MV-4-11 (cell line): ENCODE results near the gene GLIS1.

Experiments
- DNase-seq: peaks from one replicate; lab custom pipeline; 2025; lab: John Stamatoyannopoulos, UW

Gene GLIS1

DNA sequence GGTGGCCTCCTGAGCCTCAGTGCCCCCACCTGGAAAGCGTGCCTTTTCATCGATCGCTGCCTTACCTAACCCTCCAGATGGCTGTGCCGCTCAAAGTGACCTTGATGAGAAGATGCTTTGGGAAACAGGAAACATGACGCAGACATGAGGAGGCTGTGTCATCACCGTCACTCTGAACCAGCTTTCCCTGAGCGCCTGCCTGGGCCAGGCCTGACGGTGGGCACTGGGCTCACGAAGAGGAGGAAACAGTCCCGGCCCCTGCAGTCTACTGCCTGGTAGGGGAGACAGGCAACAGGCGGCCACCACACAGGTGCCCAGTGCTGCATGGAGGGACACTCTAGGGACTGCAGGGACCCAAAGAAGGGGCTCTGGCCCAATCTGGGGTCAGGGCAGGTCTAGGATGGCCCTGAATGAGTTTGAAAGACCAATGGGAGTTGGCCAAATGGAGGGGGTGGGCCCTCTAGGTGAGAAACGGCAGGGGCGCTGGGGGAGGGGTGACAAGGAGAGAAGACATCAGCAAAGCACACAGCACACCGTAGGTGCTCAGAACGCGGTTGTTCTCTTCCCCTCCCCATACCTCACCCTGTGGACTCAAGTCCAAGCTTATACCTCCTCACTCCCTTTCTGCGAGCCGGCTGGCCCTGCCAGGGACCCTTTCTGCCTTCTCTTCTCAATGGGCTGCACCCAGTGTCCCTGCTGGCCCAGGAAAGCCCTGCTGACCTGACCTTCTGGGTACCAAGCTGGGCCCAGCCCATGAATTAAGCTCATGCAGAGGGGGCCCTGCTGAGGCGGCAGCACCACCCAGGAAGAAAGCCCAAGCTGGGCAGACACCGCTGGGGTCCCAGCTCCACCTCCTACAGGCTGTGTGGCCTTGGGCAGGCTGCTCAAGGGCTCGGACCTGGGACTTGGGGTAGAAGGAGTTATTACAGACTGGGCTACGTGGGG, 44.9 kb downstream of the GLIS1 start:
- DNase-seq = no peak

DNA sequence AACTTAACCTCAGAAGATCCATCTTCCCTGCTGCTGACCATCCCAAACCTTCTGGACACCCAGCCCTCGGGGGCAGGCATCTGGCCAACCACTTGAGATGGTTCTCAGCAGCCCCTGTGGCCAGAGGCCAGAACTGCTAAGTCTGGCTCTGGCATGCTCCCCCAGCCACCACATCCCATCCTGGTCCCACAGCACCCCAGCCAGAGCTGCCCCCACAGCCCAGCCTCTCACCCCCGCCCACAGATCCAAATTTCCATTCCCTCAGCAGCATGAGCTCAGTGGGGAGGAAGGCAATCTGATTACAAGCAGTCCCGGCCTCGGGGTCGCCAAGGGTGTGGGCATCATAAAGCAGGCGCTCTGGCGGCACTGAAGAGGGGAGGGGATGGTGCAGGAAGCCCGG, 45.6 kb downstream of the GLIS1 start:
- no peak for DNase-seq

DNA sequence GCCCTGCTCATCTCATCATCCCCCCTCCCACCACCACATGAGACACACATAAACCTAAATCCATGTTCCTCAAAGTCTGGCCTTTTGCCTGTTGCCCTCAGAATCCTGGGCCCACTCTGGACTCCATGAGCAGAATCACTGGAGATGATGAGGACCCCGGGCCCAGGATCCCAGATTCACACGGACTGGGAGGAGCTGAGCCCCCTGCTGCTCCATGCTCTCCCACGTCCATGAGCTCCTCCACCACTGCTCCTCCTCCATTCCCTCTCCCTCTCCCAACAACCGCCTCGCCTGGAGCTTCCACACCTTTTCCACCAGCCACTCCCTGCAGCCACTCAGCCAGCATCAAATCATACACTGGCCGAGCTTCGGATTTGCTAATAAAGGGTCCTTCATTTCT, 47.6 kb downstream of the GLIS1 start:
- DNase-seq = no peak

DNA sequence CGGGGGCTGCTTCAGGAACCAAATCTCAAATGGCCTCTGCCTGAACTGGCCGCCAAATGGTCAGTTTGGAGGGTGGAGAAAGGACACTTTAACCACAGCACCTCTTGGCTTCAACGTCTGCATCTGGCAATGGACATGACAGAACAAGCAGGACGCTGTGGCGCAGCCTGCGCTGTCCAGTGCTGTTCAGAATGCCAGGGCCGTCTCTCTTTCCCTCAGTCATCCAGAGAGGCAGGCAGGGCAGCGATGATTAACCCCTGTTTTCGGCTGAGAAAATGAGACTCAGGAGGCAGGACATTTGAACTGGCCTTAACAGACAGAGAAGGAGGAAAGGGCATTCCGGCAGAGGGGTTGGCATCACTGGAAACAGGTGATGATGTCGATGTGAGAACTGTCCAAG, 48.6 kb downstream of the GLIS1 start:
- no peak for DNase-seq

DNA sequence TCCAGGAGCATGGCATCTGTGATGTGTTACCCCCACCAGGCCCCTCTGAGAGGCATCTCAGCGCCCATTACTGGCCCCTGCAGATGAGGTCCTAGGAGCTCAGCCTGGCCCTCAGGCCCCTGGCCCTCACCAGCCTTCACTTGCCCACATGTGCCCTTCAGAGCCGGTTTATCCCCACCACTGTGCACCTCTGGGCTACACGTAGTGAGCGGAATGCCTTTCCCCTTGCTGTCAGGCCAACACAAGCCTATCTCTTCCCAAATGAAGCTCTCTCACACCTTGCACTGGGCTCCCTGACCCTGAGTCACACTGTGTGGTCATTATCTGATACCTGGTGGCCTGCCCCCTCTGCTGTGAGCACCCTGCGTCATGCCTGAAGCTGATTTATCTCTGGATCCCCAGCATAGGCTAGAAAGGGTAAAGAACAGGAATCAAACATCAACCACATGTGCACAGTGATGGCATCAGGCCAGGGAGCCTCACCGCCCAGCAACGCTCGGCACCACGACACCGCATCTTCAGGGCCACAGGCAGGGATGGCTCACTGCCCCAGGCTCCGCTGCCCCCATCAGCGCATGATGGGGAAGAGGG, 49.1 kb downstream of the GLIS1 start:
- no peak for DNase-seq

DNA sequence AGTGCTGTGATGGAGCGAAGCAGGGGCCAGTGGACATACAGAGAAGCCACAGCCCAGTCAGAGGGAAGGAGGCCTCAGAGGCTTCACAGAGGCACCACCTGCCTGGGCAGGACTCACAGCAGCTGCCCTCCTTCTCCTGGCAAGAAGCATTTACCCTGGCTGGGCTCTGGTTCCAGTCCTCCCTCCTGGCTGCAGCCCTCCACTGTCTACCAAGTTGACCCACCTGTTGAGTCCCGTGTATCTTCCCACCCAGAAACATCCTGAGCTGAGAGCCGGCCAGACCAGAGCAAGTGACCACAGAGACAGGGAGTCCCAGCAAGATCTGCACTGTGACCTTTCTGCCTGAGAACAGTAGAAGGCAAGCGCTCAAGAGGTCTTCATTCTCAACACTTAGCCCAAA, 49.7 kb downstream of the GLIS1 start:
- DNase-seq = no peak

DNA sequence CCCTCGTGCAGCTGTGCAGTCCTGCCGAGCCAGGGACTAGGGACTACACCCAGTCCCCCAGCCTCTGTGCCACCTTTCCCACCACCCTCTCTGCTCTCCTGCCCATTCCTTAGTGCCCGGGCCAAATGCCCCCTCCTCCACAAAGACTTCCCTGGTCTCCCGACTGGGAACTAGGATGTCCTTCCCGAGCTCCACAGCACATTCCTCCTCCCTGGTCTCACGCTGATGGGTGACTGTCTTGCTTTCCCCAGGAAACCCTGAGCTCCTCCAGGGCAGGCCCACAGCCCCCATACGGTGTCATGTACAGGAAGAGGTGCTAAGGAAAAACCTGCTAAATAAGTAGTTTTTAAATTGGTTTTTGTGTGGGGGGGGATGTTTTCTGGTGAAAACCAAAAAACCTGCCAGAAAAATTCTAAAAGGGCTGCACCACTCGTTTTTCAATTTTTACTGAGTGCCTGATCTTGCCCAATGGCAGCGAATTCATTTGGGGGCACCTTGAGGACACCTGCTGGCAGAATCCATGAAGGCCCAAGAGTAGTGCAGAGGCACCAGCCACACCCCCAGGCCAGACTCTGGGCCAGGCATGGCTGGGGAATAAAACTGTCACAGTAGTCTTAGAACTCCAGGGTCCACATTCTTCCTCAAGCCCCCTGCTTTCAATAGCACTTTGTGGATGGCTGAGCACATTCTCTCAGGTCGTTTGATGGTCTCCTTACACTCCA, 50.4 kb downstream of the GLIS1 start:
- DNase-seq = no peak

DNA sequence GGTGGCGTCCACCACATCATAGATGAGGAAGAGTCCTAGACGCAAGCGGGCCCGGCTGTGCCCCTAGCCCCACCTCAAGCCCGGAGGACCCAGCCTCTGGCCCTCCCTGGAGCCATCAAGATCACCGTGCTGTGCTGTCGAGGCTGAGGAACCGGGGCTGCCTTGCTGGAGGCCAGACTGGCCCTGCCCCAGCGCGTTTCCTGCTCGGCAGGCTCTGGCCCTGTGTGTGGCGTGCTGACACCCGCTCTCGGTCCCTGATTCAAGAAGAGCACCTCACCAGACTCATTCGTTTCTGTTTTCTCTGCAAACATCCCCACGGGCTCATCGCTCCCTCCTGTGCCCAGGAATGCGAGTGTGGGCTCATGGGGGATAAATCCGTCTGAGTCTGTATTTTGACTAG, 51.1 kb downstream of the GLIS1 start:
- no peak for DNase-seq

DNA sequence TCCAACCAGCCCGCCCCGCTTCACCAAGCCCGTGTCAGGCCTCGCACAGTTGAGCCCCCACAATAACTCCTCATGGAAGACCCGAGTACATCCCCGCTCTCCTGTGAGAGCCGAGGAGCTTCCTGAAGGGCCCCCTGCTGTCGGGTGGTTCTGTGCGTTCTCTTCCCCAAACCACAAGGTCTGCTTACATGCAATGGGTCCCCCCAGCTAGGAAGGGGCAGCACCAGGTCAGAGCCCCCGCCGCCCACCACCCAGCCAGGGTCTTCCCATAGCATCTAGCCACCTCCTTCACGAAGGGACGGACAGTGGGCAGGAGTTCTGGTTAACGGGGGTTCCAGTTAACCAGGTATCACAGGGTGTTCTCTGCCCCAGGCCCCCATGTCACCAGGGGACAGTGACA, 51.5 kb downstream of the GLIS1 start:
- DNase-seq = no peak

DNA sequence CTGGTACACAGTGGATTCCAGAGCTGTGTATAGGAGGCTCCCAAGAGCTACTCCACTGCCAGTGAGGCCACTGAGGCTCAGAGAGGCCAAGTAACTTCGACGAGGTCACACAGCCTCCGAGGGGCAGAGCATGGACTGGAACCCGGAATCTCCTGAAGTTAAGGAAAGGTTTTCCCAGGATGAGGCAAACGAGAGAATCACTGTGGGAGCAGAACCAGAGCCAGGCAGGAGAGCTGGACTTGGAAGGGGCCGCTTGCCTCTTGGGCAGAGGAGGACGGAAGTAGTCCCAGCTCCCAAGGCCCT, 52.0 kb downstream of the GLIS1 start:
- no peak for DNase-seq

DNA sequence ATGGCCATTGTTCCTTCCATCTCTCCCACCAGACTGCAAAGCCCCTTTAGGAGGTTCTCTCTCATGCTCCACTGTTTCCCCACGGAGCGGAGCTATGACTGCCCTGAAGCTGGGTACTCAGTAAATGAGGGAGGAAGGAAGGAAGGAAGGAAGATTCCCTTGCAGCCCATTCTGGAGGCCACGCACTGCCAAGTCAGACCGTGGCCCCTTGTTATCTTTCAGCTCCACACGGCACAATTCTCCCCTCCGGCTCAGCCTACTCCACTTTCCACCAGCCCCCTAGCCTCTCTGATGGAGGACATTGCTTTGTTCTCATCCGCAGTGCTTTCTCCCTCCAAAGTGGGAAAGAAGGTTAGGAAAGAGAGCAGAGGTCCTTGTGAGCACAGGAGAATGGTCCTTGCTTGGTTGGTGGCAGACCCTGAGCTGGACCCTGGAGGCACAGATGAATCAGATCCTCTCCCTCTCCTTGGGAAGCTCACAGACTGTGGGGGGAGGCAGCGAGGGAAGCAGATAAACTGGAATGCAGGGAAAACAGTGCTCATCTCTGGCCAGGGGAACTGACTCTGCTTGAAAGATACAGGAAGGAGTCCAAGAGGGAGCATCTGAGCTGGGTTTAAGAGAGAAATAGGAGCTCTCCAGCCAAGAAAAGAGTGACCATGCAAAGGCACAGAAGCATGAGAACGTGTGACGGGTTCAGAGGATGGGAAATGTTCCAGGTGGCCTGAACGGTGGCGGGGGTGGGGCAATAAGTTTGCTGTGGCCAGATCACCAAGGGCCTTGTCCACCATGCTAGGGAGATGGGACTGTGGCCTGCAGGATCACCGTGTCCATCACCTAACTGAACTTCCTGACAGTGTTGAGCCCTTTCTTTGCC, 52.6 kb downstream of the GLIS1 start:
- no peak for DNase-seq

DNA sequence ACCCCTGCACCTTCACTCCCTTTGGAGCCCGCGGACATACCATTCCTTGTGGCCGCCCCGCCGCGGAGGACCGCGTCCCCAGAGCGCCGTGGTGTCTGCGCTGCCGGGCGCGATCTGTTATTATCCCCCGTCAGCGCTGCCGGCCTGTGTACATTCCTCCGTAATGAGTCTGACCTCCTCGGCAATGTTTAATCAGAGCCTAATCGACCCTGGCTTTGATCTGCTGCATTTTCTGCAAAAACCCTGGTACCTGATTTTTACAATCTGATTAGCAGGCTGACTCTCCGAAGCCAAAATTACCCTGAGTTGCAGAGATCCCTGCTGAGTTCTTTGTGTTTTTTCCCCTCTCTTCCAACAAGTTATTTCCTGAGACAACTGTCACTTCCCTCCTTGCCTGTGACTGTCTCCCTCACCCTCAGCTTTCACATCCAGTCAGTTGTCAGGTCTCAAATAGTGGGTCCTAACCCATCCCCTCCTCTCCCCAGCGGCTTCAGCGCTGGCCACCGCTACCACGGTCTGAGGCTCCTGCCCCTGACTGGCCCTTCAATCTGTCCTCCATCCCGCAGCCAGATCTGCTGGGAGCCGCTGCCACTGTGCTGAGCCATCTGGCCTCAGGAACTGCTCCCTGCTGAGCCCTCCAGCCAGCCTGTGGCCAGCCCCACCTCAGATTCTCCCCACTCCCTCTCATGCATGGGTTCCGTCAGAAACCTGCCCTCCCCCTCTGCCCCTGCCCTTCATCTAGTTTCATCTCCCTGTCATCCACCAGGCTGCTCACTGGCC, 53.5 kb downstream of the GLIS1 start:
- DNase-seq = no peak

DNA sequence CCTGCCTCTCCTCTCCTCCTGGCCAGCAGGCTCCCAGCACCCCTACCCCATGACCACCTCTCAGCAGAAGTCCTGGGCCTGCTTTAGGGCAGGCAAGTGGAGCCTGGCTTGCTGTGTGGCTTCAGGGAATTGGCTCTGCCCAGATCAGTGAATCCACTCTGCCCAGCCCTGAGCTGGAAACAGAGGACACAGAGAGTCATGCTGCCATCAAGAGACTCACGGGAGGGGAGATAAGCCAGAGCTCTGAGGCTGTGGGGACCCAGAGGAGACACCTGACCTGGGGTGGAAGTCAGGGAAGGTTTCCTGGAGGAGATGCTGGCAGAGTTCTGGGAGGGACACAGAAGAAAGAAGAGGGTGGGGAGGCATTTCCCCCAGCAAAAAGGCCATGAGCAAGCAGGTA, 54.2 kb downstream of the GLIS1 start:
- DNase-seq = no peak

DNA sequence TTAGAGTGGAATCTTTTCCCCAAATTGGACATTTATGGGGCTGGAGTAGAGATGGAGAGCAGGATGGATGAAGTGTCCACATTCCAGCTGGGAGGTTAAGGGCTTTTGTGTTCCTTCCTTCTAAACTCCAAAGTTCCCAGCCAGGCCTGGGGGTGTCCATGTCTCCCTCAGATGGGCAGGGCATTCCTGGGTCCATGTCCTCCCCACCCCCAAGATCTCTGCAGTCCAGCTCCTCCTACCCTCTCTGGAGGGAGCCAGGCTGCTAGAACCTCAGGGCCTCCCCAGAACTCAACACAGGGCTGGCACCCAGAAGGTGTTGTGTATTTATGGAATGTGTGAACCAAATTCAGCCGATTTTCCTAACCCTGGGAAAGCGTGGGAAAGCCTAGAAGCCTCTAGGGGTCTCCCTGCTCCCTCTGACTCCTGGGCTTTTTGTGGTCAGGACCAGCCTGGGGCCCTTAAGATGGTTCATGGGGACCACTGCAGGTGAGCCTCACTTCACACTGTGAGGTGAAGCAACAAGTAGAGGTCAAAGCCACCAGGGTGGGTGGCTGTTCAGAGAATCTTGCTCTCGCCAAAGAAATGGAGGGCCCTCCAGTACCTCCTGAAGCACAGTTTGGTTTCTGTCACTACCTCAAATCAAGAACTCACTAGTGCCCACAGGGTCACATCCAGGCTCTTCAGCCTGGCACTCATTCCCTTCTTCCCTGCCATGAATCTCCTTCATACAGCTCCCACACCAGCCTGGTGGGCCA, 54.8 kb downstream of the GLIS1 start:
- DNase-seq = no peak

DNA sequence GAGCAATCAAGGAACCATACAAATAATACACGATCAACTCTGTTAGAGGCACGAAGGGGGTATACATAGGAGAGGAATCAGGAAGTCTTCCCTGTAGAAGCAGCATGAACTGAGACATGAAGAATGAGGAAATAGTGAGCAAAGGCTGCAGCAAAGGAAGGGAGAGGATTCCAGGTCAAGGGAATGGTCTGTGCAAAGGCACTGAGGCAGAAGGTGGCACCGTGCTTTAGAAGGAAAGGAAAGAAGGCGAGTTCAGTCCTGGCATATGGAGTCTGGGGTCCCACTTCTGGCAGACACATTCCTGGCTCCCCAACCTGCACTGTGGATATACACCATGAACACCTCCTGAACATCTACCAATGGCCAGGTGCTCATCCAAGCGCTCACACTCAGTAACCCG, 56.1 kb downstream of the GLIS1 start:
- DNase-seq = no peak

DNA sequence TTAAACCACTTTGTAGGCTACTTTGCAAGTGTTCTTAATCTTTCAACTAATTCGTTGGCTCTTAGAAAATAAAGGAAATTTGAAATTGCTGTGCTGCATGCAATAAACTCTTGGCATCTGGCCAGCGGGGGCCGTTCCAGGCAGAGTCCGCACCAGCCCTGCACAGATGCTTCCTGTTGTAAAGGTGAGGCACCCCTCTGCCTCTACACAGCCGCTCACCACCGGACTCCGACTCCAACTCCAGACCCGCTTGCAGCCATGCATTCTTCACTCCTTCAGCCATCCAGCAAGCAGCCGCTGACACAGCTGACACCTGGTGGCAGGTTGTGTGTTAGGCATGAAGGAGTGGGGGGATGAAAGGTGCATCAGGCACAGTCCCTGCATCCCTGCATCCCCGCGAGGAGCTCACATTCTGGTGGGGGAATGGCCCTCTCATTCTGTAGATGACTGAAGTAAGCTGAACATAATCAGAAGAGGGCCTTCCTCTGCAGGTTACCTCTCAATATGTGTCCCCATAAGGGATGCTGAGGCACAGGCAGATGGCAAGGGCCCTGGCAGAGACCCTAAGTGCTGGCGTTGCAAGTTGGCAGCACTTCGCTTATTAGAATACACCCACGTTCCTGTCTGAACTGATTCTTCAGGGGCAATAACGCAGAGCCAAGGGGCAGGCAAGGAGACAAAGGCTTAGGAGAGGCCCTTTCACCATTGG, 56.8 kb downstream of the GLIS1 start:
- no peak for DNase-seq

DNA sequence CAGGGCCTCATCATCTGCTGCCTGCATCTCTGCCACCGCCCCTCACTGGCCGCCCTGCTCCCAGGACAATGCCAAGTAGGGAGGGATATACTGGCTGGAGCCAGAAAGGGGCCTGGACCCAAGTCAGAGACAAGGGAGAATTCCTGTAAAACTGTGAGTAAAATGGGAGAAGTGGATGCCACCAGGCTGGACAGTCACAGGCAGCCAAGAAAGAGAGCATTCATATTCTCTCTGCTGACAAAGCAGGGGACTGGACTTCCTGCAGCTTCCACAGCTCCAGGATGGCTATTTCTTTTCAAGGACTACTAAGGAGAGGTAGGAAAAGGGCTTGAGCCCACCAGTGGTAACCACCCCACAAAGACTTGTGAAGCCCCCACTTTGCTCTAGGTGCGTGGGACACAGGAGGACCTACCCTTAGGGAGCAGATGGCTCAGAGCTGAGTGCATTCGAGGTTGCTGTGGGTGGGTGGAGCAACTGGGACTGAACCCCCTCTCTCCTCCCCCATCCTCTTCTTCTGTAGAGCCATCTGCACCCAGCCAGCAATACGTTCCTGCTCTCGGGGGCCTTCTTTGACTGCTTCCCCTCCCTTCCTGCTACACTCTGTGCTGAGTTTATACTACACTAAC, 57.5 kb downstream of the GLIS1 start:
- DNase-seq = no peak

DNA sequence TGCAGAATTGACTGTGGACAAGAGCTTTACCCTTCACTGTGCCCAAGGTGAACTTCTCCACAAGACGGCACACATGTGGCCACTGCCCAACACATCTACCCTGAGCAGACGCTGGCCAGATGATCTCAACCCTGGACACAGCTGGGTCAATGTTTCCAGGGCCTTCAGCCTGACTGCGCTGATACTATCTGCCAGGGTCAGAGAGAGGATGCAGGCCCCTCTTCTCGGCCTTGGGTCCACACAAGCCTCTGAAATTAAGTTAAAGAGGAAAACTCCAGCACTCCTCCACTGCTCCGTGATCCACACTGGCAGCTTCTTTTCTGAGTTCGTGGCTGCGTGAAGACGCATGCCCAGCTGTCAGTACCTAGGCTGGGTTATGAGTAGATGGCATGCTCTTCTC, 58.1 kb downstream of the GLIS1 start:
- DNase-seq = no peak

DNA sequence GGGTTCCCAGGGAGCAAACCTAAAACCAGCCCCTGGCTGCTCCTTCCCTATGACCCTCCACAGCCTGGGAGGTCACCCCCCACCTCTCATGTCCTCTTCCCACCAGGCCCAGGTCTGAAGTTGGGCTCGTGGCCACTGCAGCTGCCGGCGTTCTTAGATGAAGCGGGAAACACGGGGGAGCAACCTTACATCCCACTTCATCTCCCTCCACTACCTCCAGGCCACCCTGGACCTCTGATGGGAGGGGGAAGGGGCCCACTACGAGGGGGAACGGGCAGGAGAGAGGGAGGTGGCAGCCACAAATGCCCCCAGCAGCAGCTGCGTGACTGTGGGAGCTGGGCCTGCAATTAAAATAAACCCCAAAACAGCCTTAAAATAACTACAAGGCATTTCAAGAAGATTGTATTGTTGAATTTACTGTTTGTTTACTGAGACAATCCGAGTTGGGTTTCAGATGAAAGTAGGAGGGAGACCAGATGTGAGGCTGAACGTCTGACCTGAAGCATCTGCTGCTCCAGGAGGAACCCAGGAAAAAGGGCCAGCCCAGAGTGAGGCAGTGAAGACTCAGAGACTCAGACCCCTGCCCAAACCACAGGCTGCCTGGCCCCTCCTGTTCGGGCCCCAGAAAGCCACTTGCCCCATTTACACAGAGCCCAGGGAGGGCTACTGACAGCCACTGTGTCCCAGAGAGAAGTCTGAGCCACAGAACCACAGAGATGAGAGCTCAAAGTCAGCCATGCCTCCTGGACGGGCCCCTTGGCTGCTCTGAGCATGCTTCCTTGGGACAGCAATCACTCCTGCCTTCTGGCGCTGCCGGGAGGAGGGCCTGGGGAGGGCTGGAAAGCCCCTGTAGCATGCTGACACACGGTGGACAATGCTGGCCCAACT, 59.8 kb downstream of the GLIS1 start:
- no peak for DNase-seq
